CD4-positive, alpha-beta T cell (primary cell): ENCODE data around the gene HHAT. TPM values are rescaled to one million over a fixed set of nuclear protein-coding genes. Genes with fewer than 3 reads are reported as not detected.

Source experiments
- ATAC-seq: fragments of 200-7000 bp; cut with Tn5 transposase; one replicate; pipeline ENCODE4 v1.10.0; 2022; ENCODE audit warnings: mild to moderate bottlenecking; ENCODE audit not compliant: poor library complexity
- CTCF ChIA-PET: fragments of 350-600 bp; sonication (Branson Sonifier 250); formaldehyde crosslinking; loops from one replicate; lab custom pipeline; 2021; ENCODE audit warnings: antibody characterized with exemption, inconsistent platforms; lab: Charles Lee
- POLR2A ChIA-PET: fragments of 350-600 bp; sonication (Branson Sonifier 250); formaldehyde crosslinking; loops from one replicate; lab custom pipeline; 2021; ENCODE audit warnings: antibody characterized with exemption, inconsistent platforms; lab: Charles Lee
- DNase-seq, 14 experiments: peaks; one replicate each; pipeline ENCODE4 v3.0.0-alpha.2; 2013 to 2020; ENCODE audit warnings: mixed read lengths in 2 of 14
- H3K27ac ChIP-seq, 2 donors: one replicate each; pipeline versions ENCODE4 v1.5.1 to v1.7.0; 2013; ENCODE audit warnings: low read length in 2 of 2, low read depth in 1 of 2, mild to moderate bottlenecking in 1 of 2
- H3K27me3 ChIP-seq, 2 experiments: 1 replicate in 1 of 2; 2 replicates in 1 of 2; pipeline versions ENCODE4 v1.6.1 to v1.7.0; 2013; ENCODE audit warnings: low read length in 2 of 2, control low read depth in 1 of 2, mild to moderate bottlenecking in 1 of 2, moderate library complexity in 1 of 2; ENCODE audit not compliant: insufficient read depth in 2 of 2, control insufficient read depth in 1 of 2
- H3K36me3 ChIP-seq: one replicate; pipeline ENCODE4 v1.6.1; 2013; ENCODE audit warnings: low read length, control low read depth; ENCODE audit not compliant: insufficient read depth
- H3K4me1 ChIP-seq: one replicate; pipeline ENCODE4 v1.6.1; 2013; ENCODE audit warnings: low read length, control low read depth; ENCODE audit not compliant: insufficient read depth
- H3K4me3 ChIP-seq: one replicate; pipeline ENCODE4 v1.5.1; 2013; ENCODE audit warnings: mild to moderate bottlenecking, low read length, moderate library complexity
- H3K9me3 ChIP-seq, 2 experiments: 1 replicate in 1 of 2; 2 replicates in 1 of 2; pipeline versions ENCODE4 v1.6.1 to v1.7.0; 2013; ENCODE audit warnings: low read length in 2 of 2, mild to moderate bottlenecking in 2 of 2, control low read depth in 1 of 2, moderate library complexity in 1 of 2; ENCODE audit not compliant: control insufficient read depth in 1 of 2, insufficient read depth in 1 of 2
- H3K27ac Mint-ChIP-seq: one replicate; pipeline ENCODE4 v1.8.0; 2020; ENCODE audit warnings: mixed read lengths
- H3K27me3 Mint-ChIP-seq: one replicate; pipeline ENCODE4 v1.8.0; 2021; ENCODE audit warnings: mixed read lengths
- H3K36me3 Mint-ChIP-seq: one replicate; pipeline ENCODE4 v1.8.0; 2021; ENCODE audit warnings: low read depth, mixed read lengths
- H3K4me1 Mint-ChIP-seq: one replicate; pipeline ENCODE4 v1.8.0; 2021; ENCODE audit warnings: low read depth, mixed read lengths
- H3K4me3 Mint-ChIP-seq: one replicate; pipeline ENCODE4 v1.8.0; 2020; ENCODE audit warnings: mild to moderate bottlenecking, mixed read lengths
- H3K9me3 Mint-ChIP-seq: one replicate; pipeline ENCODE4 v1.8.0; 2020; ENCODE audit warnings: mixed read lengths
- intact Hi-C, 2 experiments: fragments of 100-400 bp; cut with DNase I in 1 of 2; cut with micrococcal nuclease in 1 of 2; formaldehyde crosslinking; loops; one replicate each; pipeline versions ENCODE4 v1.15.1 to v1.9.0; 2023 to 2025; cut with DNase I, micrococcal nuclease
- total RNA-seq, 174 experiments: library from RNA in 2 of 174; stranded (reverse) in 2 of 174; gene quantifications; one replicate each; pipeline ENCODE4 v1.2.3 and lab custom pipeline; 2021 to 2026
- TF ChIP-seq, protein P1 (sequence below): fragments of 200-600 bp; IDR thresholded peaks from one replicate; pipeline ENCODE4 v1.8.0; 2022; ENCODE audit warnings: antibody characterized with exemption, mild to moderate bottlenecking

Gene HHAT
- total RNA-seq, 2 experiments from 2014 or later, result 3.1 to 3.3 TPM

- intact Hi-C loops, result no loop called here
- H3K27ac Mint-ChIP-seq, result no peak overlapping the region
Observed at GRCh38 chr1:210292231-210292871, 36.4 kb upstream of the HHAT start.

GRCh38 chr1:210293171-210293607, 35.5 kb upstream of the HHAT start:
- no peaks in the 10 kb centered on the region for H3K9me3 Mint-ChIP-seq
- ChIA-PET CTCF (no interaction called here), POLR2A (no interaction called here)
- H3K36me3 Mint-ChIP-seq, result no peaks in the 10 kb centered on the region
- H3K4me1 Mint-ChIP-seq, result no peaks in the 10 kb centered on the region
- H3K4me3 Mint-ChIP-seq, result no peak overlapping the region
- Histone ChIP-seq H3K36me3 (no peaks in the 10 kb centered on the region), H3K9me3 (peaks cover 0 to 5% of the 10 kb centered on the region in 2 experiments), H3K27me3 (peaks cover 32 to 48% of the 10 kb centered on the region in 2 experiments), H3K4me1 (peaks cover 10% of the 10 kb centered on the region), H3K4me3 (no peak overlapping the region), H3K27ac (no peak overlapping the region)
- peaks cover 84% of the 10 kb centered on the region for H3K27me3 Mint-ChIP-seq
- intact Hi-C loops, result no loop called here
- ATAC-seq (no peak), DNase-seq (no peak)
- no peak overlapping the region for H3K27ac Mint-ChIP-seq
- TF ChIP-seq, protein P1, sequence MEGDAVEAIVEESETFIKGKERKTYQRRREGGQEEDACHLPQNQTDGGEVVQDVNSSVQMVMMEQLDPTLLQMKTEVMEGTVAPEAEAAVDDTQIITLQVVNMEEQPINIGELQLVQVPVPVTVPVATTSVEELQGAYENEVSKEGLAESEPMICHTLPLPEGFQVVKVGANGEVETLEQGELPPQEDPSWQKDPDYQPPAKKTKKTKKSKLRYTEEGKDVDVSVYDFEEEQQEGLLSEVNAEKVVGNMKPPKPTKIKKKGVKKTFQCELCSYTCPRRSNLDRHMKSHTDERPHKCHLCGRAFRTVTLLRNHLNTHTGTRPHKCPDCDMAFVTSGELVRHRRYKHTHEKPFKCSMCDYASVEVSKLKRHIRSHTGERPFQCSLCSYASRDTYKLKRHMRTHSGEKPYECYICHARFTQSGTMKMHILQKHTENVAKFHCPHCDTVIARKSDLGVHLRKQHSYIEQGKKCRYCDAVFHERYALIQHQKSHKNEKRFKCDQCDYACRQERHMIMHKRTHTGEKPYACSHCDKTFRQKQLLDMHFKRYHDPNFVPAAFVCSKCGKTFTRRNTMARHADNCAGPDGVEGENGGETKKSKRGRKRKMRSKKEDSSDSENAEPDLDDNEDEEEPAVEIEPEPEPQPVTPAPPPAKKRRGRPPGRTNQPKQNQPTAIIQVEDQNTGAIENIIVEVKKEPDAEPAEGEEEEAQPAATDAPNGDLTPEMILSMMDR, result no peak

More at GRCh38 chr1:210292231-210292871, 36.4 kb upstream of the HHAT start:
- no peaks in the 10 kb centered on the region for H3K36me3 ChIP-seq
- peaks cover 10% of the 10 kb centered on the region for H3K4me1 ChIP-seq
- Mint-ChIP-seq H3K9me3 (no peaks in the 10 kb centered on the region), H3K4me3 (peak overlapping the region; percentile 8), H3K27me3 (peaks cover 83% of the 10 kb centered on the region), H3K36me3 (no peaks in the 10 kb centered on the region), H3K4me1 (no peaks in the 10 kb centered on the region)
- DNase-seq, result peak in 11 of 14 experiments; percentile 2 to 44 (median 24)
- CTCF ChIA-PET, result no interaction called here
- H3K4me3 ChIP-seq, result peak overlapping the region; percentile 24
- no peak overlapping the region for H3K27ac ChIP-seq
- peak; percentile 56 for ATAC-seq
- TF ChIP-seq, protein P1, result no peak
- peaks cover 0 to 5% of the 10 kb centered on the region in 2 experiments for H3K9me3 ChIP-seq
- POLR2A ChIA-PET, result no interaction called here
- peaks cover 32 to 48% of the 10 kb centered on the region in 2 experiments for H3K27me3 ChIP-seq

- H3K27me3 ChIP-seq, result peaks cover 32 to 41% of the 10 kb centered on the region in 2 experiments
- no peaks in the 10 kb centered on the region for H3K36me3 Mint-ChIP-seq
- no peak overlapping the region for H3K4me3 Mint-ChIP-seq
- no peaks in the 10 kb centered on the region for H3K4me1 Mint-ChIP-seq
- intact Hi-C loops, result no loop called here
- no peak overlapping the region for H3K4me3 ChIP-seq
- no peak overlapping the region for H3K27ac ChIP-seq
- no peak overlapping the region for H3K27ac Mint-ChIP-seq
- H3K9me3 Mint-ChIP-seq, result no peaks in the 10 kb centered on the region
- DNase-seq (no peak), ATAC-seq (no peak)
- ChIA-PET POLR2A (no interaction called here), CTCF (no interaction called here)
- peaks cover 0 to 5% of the 10 kb centered on the region in 2 experiments for H3K9me3 ChIP-seq
- peaks cover 10% of the 10 kb centered on the region for H3K4me1 ChIP-seq
- TF ChIP-seq, protein P1, result no peak
- H3K27me3 Mint-ChIP-seq, result peaks cover 75% of the 10 kb centered on the region
- H3K36me3 ChIP-seq, result no peaks in the 10 kb centered on the region
Observed at GRCh38 chr1:210294999-210295745, 33.5 kb upstream of the HHAT start.
